NK-92 treated with Interleukin-12 subunit alpha and Interleukin-12 subunit beta, amount 100 ng/mL, for 24 hours (cell line): ENCODE results near the gene IDH2.
"Not testable (repeated sequence)": the region's sequence is repeated elsewhere in the genome, so short reads cannot be mapped to it uniquely, and the experiment has no call there.

Source experiments
- DNase-seq: peaks from one replicate; lab custom pipeline; 2025; lab: John Stamatoyannopoulos, UW

Gene IDH2

DNA sequence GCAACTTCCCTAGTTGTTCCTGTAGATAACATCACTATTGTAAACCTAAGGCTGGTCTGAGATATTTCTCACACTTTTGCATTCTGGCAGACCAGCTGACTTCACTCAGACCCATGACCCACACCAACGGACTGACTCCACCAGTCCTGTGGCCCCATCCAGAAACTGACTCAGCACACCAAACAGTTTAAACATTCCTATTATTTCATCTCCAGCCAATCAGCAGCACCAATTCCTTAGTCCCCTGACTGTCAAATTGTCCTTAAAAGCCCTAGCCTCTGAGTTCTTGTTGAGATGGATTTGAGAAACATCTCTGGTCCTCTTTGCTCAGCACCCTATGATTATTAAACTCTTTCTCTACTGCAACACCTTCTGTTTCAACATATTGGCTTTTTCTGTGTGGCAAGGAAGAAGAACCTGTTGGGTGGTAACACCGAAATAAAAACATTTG lies 12.2 kb upstream of the IDH2 start:
- no peak for DNase-seq

DNA sequence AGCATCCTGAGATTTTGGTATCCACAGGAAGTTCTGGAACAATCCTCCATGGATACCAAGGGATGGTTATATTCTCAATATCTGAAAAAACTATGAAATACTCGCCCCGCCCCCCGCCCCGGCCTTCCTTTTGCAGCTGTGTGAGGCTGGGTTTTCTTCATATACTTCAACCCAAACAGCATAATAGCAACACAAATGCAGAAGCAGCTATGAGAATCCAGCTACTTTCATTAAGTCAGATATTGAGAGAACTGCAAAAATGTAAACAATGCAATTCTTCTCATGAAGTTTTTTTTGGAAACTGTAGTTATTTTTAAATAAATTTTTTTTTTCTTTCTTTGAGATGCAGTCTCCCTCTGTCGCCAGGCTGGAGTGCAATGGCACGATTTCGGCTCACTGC lies 10.9 kb upstream of the IDH2 start:
- DNase-seq = no peak

DNA sequence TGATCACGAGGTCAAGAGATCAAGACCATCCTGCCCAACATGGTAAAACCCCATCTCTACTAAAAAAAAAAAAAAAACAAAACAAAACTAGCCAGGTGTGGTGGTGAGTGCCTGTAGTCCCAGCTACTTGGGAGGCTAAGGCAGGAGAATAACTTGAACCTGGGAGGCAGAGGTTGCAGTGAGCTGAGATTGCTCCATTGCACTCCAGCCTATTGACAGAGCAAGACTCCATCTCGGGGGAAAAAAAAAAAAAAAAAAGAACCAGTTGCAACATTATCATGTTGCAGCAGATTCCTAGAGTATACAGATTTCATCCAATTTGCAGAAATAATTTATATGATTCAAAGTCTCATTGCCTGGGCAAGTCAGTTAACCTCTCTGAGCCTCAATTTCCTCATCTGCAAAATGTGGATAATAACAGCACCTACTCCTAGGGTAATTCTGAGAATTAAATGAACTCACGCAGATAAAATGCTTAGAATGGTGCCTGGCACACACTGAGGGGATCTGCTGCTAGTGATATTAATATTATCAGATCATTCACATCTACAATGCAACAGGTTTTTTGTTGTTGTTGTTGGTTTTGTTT lies 7.0 kb upstream of the IDH2 start:
- not testable (repeated sequence) for DNase-seq

DNA sequence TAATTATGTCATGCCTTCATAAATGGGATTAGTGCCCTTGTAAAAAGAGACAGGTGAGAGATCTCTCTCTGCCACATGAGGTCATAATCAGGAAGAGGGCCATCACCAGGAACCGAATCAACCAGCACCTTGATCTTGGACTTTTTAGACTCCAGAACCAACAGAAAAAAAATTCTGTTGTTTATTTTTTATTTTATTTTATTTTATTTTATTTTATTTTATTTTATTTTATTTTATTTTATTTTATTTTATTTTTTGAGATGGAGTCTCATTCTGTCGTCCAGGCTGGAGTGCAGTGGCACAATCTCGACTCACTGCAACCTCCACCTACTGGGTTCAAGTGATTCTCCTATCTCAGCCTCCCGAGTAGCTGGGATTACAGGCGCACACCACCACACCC lies 5.8 kb upstream of the IDH2 start:
- DNase-seq = not testable (repeated sequence)

DNA sequence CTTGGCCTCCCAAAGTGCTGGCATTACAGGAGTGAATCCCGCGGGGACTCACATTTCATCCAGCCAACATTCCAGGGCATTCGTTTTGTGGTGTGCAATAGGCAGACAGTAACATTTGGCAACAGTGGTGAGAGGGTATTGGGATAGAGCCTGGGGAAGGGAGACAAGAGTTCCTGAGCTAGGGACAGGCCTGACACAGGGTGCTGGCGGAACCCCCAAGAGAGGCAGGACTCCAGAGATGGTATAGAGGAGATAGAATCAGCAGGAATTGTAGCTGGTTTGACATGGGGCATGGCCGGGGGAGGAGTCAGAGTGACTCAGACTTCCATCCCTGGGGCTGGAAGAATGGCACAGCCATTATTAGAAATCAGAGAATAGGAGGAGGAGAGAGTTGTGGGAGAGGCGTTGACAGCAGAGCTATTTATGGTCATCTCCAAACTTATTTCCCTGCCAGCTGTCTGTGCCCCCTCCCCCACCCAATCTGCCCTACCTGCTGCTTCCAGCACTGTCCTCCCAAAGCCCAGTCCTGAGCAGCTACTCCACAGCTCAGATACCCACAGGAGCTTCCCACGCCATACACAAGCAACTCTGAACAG lies 4.4 kb upstream of the IDH2 start:
- DNase-seq = no peak

DNA sequence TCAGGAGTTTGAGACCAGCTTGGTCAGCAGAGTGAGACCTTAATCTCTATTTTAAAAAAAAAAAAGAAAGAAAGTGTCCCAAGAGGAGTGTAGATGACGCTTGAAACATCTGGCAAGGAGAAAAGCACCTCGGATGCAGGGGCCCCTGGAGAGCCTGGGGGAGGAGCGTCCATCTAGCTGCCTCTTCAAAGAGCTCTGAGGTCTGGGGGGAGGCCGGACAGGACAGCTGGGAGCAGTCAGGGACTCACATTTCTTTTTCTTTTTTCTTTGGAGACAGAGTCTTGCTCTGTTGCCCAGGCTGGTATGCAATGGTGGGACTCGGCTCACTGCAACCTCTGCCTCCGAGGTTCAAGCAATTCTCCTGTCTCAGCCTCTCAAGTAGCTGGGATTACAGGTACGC lies 3.3 kb upstream of the IDH2 start:
- DNase-seq = no peak

DNA sequence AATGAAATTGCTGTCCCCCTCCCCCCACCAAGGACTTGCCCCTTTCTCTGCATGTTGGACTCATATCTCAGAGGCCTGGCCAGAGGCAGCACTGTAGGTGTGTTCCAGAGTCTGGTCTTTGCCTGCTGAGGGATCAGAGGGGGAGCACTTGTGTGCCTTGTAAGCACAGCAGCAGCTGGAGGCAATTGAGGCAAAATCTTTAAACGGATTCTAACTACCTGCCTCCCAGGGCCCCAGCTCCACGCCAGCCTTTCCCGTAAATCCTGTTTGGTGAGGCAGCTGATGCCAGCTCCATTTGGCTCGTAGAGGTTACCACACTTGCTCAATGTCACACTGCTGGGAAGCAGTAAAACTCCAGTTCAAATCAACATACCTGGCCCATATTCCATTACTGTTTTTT lies 2.3 kb upstream of the IDH2 start:
- no peak for DNase-seq

DNA sequence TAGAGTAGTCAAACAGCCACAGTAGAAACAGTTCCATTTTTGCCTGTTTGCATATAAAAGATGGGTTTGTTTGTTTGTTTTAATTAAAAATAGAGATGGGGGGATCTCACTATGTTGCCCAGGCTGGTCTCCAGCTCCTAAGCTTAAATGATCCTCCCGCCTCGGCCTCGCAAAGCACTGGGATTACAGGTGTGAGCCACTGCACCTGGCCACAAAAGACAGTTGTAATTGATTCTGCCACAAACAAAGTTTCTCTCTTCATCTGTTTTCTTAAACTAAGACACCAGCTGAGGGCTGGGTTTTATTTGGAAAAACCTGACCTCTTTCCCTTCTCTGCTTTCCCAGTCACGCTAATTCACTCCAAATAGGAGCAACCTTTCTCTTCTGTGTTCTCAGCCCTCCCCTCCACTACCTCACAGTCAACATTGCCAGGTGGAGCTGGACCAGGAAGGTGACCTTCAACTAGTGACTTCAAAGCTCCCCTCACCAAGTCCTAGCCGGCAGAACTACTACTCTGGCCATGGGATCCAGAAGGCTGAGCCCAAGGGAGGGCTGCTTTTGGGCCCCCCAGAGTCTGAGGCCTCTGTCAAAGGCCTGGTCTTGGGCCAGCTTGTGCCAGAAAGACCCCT lies 1.5 kb upstream of the IDH2 start:
- no peak for DNase-seq

DNA sequence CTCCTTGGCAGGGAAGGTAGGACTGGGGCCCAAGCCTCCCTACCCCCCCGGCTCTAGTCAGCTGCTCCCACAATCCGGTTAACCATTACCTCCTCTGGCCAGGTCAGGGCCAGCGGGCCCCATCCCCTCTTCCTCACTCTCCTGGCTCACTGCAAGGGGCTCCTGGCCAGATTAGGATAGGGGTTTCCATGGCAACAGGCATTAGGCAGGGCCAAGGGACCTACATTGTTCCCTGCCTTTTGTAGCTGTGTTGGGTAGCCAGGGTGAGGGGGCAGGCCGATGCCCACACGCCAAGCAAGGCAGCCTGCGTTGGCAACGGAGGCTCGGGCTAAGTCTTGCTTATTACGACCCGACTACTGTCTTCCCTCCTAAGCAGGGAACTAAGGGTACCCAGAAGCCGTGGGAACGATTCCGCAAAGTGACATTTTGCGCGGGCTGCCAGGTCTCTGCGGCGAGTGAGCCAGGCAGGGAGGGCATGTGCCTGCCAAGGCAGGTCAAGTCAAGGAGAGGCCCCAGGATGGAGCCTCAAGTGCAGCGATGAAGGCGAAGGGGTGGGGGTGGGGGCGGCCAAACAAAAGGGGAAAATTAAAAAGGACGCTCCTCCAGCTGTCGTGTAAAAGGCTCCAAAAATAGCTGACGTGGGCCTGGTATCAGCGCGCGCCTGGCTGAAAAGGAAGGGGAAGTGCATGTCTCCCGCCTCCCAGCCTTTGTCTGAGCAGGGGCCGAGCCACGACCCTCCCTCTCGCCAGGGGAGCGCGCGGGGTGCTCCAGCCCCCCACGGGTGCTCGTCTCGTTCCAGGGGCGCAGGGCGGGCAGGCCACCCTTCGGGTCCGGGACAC lies 919 bp downstream of the IDH2 start:
- DNase-seq = no peak

DNA sequence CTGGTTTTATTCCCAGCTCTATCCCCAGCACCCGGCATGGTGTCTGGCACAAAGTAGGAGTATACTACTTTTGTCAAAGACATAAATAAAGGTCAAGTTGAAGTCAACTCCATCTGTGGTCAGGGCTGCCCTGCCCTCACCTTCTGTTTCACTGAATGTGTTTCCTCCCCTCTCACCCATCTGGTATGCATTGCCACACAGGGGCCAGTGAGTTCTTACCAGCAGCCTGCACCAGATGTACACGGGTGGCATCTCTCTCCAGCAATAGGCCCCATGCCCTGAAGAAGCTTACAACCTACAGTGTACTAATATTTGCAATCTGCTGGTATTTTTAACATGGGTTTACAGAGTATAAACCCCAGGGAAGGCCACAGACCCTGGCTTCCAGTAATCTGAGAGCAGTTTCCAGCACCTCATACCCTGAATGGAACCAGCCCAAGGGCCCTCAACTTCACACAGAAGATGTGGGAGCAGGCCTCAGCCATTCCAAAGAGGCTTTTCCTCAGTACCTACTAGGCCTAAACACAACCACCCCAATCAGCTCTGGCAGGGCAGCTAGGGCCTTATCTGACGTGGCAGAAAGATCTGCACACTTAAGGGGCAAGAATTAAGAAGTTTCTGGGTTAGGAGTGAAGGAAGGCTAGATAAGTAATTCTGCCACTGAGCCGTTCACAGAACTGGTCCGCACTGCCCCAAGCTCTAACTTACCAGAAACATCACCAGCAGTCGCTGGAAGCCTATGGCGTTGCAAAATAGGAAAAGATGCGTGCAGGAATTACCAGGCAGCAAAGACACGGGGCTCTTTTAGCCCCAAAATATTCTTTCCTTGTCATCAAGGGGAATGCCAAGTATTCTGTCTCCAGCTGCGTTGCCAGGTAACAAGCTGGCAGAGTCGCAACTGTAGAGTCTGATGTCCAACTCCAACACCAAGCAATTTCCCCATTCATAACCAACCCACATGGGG lies 2.1 kb downstream of the IDH2 start:
- peak; percentile 57 for DNase-seq

DNA sequence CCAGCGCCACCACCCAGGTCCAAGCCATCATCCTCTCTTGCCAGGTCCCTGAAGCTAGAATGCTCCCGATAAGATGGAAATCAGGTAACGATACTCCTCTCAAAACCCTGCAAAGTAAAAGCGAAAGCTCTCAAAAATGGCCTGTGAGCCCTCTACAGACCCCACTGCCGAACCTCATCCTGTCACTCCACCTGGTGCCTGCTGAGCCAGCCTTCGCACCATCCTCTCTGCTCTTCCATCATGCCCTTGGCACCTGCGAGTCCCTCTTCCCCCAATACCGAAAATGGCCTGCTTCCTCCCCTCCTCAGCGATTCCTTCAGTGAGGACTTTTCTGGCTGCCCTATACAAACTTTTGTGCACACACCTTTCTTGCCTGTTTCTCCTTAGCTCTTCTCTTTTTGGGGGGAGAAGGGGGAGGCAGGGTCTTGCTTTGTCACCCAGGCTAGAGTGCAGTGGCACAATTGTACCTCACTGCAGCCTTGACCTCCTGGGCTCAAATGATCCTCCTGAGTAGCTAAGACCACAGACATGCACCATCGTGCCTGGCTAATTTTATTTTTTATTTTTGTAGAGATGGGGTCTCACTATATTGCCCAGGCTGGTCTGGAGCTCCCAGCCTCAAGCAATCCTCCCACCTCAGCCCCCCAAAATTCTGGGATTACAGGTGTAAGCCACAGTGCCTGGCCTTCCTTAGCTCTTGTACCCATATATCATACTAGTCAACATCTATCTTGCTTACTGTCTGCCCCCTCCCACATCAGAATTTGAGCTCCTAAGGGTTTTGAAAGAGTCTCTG lies 3.0 kb downstream of the IDH2 start:
- DNase-seq = peak; percentile 23

DNA sequence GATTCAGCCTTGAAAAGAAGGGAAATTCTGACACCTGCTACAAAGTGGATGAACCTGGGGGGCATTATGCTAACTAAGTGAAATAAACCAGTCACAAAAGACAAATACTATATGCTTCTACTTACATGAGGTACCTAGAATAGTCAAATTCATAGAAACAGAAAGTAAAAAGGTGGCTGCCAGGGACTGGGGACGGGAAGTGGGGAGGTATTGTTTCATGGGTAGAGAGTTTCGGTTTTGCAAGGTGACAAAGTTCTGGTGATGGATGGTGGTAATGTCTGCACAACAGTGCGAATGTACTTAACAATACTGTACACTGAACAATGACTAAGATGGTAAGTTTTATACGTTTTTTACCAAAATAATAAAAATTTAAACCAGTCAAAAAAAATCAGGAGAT lies 4.8 kb downstream of the IDH2 start:
- DNase-seq = peak; percentile 54

DNA sequence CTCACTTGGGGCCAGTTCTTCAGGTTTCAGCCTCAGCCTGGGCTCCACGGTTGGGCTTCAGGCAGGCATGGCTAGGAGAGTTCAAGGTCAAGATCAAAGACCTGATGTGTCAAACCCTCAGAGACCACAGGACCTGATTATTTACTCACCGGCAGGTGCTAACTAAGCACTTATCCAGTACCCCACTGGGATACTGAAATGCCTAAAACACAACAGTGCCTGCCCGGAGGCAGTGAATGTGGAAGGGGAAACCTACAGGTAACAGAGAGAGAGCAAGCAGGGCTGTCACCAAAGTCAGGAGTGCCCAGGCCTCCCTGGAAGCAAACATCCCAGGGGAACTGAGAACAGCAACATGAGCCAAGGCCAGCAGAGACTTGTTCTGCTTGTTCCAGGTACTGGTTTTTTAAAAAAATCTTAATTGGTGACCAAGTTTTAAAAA lies 6.7 kb downstream of the IDH2 start:
- DNase-seq = no peak

DNA sequence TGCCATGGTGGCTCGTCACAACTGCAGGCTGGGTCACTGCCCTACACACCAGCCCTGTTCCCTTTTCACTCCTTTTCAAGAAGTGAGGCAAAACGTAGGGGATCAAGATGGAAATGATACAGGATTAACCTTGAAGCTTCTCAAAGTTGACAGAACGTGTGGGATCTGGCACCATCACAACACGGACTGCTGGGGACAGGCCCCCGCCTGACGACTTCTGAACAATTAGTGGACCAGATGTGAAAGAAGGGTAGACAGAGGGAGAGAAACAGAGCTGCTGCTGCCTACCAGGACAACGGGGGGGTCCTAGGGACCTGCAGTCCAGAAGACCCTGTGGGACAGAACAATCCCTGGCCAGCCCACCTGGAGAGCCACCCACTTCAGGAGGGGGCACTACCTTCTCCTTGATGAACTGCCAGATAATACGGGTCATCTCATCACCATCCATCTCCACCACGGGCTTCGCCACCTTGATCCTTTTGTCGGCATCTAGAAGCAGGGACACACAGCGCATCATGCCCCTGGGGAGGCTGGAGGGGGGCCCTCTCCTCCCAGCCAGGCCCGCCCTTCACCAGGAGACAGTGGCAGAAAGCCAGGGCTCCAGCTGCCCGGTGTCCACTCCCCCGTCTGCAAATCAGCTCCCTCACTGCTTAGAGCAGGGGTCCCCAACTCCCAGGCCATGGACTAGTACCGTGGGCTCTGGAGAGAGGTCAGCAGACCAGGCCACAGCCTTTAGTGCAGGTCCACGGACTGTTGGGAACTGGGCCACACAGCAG lies 10.9 kb downstream of the IDH2 start:
- DNase-seq = no peak

DNA sequence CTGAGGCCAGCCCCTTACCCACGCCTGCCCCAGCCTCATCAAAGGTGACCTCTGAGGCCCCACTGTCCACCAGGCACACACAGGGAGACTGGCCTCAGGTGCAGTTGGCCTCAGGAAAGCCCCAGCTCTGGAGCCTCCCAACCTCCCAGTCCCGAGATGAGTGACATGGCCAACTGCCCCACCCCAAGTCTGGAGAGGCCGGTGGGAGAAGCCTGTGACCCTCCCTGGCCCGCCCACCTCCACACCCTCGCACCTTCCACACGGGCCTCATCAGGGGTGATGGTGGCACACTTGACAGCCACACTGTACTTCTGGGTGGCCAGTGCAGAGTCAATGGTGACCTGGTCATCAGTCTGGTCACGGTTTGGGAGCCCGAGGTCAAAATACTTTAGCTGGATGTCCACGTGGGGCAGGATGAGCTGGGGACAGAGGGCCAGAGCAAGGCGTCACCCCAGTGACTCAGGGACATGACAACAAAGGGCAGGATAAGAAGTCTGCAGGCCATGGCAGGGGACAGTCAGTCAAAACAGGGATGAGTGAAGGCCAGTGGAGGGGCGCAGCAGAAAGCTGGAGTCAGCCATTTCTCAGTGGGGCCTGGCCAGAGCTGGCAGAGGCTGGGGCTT lies 11.9 kb downstream of the IDH2 start:
- DNase-seq = no peak

DNA sequence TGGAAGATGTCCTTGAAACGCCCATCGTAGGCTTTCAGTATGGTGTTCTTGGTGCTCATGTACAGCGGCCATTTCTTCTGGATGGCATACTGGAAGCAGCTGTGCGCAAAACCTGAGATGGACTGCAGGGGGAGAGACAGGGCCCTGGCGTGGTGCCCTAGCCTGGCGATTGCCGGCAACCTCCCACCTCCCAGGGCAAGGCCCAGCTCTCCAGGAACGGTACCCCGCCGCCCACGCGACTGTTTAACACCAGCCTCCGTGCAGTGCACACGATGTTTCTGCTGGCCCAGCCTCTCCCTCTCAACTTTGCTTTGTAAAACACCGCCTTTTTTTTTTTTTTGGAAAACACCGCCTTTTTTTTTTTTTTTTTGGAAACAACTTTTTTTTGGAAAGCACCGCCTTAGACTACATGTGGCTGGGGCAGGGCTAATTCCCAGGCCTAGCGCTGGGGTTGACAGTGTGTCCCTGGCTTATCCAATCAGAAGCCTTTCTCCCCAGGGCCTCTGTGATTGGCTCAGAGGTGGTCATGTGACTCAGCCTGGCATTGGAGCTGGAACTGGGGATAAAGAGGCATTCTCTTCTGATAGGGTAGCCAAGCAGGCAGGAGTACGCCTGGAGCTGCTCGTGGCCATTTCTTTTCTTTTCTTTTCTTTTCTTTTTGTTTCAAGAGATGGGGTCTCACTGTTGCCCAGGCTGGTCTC lies 14.7 kb downstream of the IDH2 start:
- no peak for DNase-seq

DNA sequence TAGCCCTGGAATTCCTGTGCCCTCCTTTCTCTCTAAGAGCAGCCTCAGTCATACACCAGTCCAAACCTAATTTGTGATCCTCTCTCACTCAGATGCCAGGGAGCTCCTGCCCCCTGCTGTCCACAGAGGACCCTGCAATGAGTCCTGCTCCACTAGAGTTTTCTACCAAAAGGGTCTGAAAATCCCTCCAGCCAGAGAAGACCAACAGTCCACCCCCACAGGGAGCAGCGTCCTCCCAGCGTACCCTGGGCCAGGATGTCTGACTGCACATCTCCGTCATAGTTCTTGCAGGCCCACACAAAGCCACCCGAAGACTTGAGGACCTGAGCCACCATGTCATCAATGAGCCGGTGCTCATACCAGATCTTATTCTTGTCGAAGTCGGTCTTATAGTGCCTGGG lies 15.4 kb downstream of the IDH2 start:
- no peak for DNase-seq

DNA sequence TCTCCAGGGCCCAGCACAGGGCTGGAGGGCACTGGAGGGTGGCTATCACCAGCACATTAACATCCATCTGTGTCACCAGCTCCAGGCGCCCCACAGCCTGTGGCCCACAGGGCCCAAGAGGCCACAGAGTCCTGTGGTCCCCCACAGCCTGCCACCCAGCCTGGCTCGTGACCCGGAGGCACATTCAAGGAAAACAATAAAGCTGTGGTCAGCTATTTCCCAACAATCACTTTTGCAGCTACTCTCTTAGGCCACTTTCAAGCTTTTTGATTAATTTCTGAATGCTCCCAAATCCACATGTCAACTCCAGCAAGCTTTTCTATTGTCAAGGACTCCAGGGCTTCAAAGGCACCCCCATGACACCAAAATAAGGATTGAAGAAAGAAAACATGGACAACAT lies 16.7 kb downstream of the IDH2 start:
- no peak for DNase-seq

DNA sequence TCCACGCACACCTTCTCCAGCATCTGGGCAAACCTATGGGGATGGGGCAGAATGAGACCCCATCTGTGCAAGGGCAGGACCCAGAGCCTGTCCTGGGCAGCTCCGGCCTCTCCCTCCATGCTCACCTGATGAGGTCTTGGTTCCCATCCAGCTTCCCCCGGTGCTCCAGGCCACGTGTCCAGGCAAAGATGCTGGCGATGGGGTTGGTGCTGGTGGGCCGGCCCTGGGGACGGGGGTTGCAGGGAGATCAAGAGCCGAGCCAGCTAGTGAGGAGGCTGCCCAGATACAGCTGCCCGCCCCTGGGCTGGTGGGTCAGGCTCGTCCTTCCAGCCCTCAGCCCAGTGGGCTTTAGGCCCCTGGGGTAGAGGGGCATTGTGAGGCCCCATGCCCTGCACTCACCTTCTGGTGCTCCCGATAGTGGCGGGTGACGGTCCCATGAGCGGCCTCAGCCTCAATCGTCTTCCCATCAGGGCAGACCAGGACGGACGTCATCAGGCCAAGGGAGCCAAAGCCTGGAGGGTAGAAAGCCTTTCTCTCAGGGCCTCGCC lies 17.3 kb downstream of the IDH2 start:
- DNase-seq = no peak
